Kidney epithelial cell (primary cell): ENCODE data around the gene FAM110A. TPM values are rescaled to one million over a fixed set of nuclear protein-coding genes. Genes with fewer than 3 reads are reported as not detected.
"Not testable (repeated sequence)": the region's sequence is repeated elsewhere in the genome, so short reads cannot be mapped to it uniquely, and the experiment has no call there.

ENCODE experiments used
- DNase-seq: peaks from one replicate; pipeline ENCODE4 v3.0.0-alpha.2; 2010; ENCODE audit warnings: low read depth
- H3K27me3 ChIP-seq: 2 replicates; pipeline ENCODE4 v1.6.0; 2011; ENCODE audit warnings: low read length; ENCODE audit not compliant: control insufficient read depth, insufficient read depth
- H3K36me3 ChIP-seq: 2 replicates; pipeline ENCODE4 v1.5.1; 2011; ENCODE audit warnings: low read length; ENCODE audit not compliant: control insufficient read depth, insufficient read depth
- H3K4me3 ChIP-seq: 2 replicates; pipeline ENCODE4 v1.5.1; 2011; ENCODE audit warnings: low read depth, mild to moderate bottlenecking, control low read depth, low read length
- total RNA-seq: library from RNA; depleted of rRNA; stranded (reverse); fragments of >200 nt; gene quantifications from 2 replicates; pipeline ENCODE4 v1.2.3, GENCODE V29; 2015
- TF ChIP-seq, protein P1 (sequence below): IDR thresholded peaks from 2 replicates; pipeline ENCODE4 v1.5.1; 2011; ENCODE audit warnings: mild to moderate bottlenecking, moderate library complexity, low read length, control low read depth, inconsistent platforms; ENCODE audit not compliant: insufficient read depth, poor library complexity, severe bottlenecking

The FAM110A gene
- 6.2 and 8.5 TPM in 2 replicates for total RNA-seq

DNA sequence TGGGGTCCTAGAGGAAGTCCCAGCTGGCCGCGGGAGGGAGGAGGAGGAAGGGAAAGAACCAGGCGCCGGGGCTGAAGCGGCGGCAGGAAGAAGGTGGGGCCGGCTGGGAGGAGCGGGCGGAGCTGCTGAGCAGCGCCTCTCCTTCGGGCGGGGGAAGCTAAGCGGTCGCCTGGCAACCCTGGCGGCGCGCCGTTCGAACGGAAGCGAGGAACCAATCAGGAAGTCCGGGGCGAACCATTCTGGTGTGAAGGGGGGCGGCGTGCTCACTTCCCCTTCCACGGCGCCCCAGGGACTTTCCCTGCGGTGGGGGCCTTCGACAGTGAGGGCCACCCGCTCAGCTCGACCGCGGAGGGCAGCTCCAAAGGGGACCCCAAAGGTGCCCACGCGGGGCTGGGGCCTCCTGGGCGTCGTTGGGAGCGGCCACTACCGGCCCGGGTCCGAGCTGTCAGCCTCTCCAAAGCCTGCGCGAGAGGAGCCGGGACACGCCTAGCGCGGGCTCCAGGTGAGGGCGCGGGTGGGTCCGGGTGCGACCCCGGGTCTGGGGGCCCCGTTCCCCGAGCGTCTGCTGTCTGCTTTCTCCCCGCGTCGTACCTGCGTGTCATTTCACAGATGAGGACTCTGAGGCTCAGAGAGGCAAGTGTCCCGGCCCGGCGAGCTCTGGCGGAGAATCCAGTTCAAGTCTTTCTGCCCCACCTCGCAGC, at the start of gene FAM110A:
Gene FAM110A (plus strand): TSS at position 266 of the 701 bp plus-strand sequence. CDS start 11,090 bp downstream, outside the sequence.
- DNase-seq = peak; percentile 65
- no peaks in the 10 kb centered on the region for H3K27me3 ChIP-seq
- no peaks in the 10 kb centered on the region for H3K36me3 ChIP-seq
- peak within 1 kb of the TSS; percentile 61 for H3K4me3 ChIP-seq
- TF ChIP-seq, protein P1, sequence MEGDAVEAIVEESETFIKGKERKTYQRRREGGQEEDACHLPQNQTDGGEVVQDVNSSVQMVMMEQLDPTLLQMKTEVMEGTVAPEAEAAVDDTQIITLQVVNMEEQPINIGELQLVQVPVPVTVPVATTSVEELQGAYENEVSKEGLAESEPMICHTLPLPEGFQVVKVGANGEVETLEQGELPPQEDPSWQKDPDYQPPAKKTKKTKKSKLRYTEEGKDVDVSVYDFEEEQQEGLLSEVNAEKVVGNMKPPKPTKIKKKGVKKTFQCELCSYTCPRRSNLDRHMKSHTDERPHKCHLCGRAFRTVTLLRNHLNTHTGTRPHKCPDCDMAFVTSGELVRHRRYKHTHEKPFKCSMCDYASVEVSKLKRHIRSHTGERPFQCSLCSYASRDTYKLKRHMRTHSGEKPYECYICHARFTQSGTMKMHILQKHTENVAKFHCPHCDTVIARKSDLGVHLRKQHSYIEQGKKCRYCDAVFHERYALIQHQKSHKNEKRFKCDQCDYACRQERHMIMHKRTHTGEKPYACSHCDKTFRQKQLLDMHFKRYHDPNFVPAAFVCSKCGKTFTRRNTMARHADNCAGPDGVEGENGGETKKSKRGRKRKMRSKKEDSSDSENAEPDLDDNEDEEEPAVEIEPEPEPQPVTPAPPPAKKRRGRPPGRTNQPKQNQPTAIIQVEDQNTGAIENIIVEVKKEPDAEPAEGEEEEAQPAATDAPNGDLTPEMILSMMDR = no peak

DNA sequence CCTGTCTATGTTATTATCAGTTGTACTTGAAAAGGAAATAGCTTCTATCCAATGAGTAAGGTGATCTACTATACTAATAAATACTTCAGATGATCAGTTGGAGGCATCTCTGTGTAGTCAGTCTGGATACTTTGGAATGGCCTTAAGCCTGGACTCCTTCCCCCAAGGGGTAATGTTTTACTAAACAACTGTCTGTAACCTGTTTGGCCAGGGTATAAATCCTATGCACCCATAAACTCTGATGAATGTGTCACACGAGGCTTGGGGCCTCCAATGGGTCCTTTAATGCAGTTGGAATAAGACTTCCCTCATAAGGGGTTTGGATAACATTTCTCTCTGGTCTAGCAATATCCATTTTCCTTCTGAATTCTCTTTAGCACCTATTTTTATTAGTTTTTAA, 45.7 kb upstream of the FAM110A start:
- H3K27me3 ChIP-seq = no peaks in the 10 kb centered on the region
- TF ChIP-seq, protein P1 = no peak
- no peak for DNase-seq
- no peaks in the 10 kb centered on the region for H3K36me3 ChIP-seq
- H3K4me3 ChIP-seq = no peak overlapping the region

DNA sequence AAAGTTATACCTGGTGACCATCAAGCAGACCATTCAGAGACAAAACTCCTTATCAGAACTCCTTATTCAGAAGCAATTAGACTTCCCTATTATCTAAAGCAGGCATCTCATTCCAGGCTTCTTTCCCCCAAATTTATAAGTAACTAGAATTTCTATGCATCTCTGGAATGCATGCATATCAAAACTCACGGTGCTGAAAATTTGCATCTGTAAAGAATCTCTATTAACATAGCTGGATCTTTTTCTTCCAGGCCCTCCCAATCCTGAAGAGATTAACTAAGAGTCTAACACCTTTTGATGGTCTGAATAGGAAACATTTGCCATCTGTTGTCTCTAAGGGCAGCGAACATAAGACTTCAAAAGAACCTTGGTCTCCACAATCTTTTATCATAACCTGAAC, 42.5 kb upstream of the FAM110A start:
- Histone ChIP-seq H3K4me3 (no peak overlapping the region), H3K27me3 (no peaks in the 10 kb centered on the region), H3K36me3 (no peaks in the 10 kb centered on the region)
- TF ChIP-seq, protein P1 = no peak
- no peak for DNase-seq

DNA sequence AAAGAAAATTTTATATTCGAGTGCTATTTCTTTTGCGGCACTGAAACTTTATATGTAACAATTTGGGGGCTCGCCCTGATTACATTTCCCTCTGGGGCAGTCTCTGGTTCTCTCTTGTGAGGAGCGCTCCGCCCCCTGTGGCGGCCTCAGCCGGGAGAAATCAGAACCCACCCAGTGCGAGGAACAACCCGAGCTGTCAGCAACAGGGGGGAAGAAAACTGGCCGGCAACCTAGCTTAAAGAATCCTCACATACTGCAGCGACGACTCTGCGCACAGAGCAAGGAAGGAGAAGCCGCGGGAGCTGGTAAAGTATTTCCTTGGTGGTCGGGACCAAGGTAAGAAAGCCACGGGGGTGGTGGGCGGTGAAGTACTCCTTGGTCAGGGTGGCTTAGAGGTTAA, 41.3 kb upstream of the FAM110A start:
- TF ChIP-seq, protein P1 = no peak
- H3K36me3 ChIP-seq = no peaks in the 10 kb centered on the region
- H3K4me3 ChIP-seq = no peak overlapping the region
- DNase-seq = no peak
- H3K27me3 ChIP-seq = no peaks in the 10 kb centered on the region

DNA sequence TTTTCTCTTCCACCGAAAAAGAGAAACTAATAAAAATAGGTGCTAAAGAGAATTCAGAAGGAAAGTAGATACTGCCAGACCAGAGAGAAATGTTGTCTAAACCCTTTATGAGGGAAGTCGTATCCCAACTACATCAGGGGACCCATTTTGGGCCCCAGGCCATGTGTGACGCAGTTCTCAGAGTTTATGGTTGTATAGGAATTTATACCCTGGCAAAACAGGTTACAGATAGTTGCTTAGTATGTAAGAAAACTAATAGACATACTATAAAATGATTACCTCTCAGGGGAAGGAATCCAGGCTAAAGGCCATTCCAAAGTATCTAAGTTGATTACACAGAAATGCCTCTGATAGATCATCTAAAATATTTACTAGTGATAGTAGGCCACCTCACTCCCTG, 36.6 kb upstream of the FAM110A start:
- Histone ChIP-seq H3K4me3 (no peak overlapping the region), H3K27me3 (no peaks in the 10 kb centered on the region), H3K36me3 (no peaks in the 10 kb centered on the region)
- DNase-seq = no peak
- TF ChIP-seq, protein P1 = no peak

DNA sequence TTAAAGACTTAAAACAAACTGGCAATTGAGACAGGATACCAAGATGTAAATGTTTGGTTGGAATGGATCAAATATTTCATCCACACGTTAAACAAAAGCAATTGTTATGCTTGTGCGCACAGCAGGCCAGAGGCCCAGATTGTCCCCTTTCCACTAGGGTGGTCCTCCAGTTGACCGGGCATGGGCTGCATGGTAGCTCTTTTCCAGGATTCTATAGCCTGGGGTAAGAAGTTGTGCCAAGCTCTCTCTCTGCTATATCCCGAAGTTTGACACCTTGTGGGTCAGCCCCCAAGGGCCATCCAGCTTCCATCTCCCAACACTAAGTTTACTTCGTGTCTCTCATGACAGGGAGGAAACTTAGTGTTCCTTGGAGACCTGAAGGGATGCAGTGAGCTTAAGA, 34.8 kb upstream of the FAM110A start:
- not testable (repeated sequence) for DNase-seq, H3K4me3 ChIP-seq, H3K27me3 ChIP-seq, H3K36me3 ChIP-seq

DNA sequence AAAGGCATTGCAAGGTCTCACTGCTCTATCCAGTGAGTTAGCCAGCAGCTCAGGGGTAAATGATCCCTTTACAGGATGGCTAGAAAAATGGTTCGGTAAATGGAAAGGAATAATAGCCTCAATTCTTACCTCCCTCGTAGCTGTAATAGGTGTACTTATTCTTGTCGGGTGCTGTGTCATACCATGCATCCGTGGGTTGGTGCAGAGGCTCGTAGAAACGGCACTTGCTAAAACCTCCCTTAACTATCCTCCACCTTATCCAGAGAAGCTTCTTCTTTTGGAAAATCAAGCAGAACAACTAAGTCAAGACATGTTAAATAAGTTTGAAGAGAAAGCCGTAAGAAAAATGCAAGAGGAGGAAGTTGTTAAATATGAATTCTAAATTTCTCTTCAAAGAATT, 33.5 kb upstream of the FAM110A start:
- not testable (repeated sequence) for H3K36me3 ChIP-seq, H3K27me3 ChIP-seq, DNase-seq, H3K4me3 ChIP-seq
